Thoracic aorta (tissue), 2 donors: Measurements from ENCODE around the gene SMAP2. TPM values are rescaled to one million over a fixed set of nuclear protein-coding genes. Genes with fewer than 3 reads are reported as not detected.

Source experiments
- ATAC-seq: fragments of 150-250 bp; one replicate; pipeline ENCODE4 v1.8.0; 2017; ENCODE audit warnings: low read depth; ENCODE audit not compliant: insufficient number of reproducible peaks, low FRiP score
- DNase-seq: peaks from one replicate; pipeline ENCODE4 v3.0.0-alpha.2; 2020; ENCODE audit warnings: low spot score
- H3K27ac ChIP-seq, 2 donors: fragments of 200-600 bp; sonication (generic); 1 replicate in 1 of 2; 2 replicates in 1 of 2; pipeline ENCODE4 v1.5.1; 2016; ENCODE audit warnings: mild to moderate bottlenecking in 2 of 2, moderate library complexity in 2 of 2
- H3K27me3 ChIP-seq: fragments of 200-600 bp; sonication (generic); replicated peaks from 2 replicates; pipeline ENCODE4 v1.6.0; 2016; ENCODE audit warnings: mild to moderate bottlenecking; ENCODE audit not compliant: insufficient read depth
- H3K36me3 ChIP-seq: fragments of 200-600 bp; sonication (generic); one replicate; pipeline ENCODE4 v1.5.1; 2016
- H3K4me1 ChIP-seq, 2 donors: fragments of 200-600 bp; sonication (generic); 1 replicate in 1 of 2; 2 replicates in 1 of 2; pipeline versions ENCODE4 v1.5.1 to v1.6.0; 2016; ENCODE audit warnings: low read depth in 2 of 2, mild to moderate bottlenecking in 1 of 2; ENCODE audit not compliant: control insufficient read depth in 1 of 2
- H3K4me3 ChIP-seq: fragments of 200-600 bp; sonication (generic); 2 replicates; pipeline ENCODE4 v1.5.1; 2016; ENCODE audit warnings: mild to moderate bottlenecking
- H3K9me3 ChIP-seq: fragments of 200-600 bp; sonication (generic); 2 replicates; pipeline ENCODE4 v1.5.1; 2016
- total RNA-seq, 2 donors: library from RNA; depleted of rRNA; stranded (reverse); fragments of >200 nt; gene quantifications; one replicate each; pipeline versions ENCODE4 v1.1.0 to v1.2.3, GENCODE V29; 2016
- TF ChIP-seq, protein P1 (sequence below): fragments of 200-600 bp; sonication (generic); IDR thresholded peaks from one replicate; pipeline ENCODE4 v1.5.1; 2019; ENCODE audit warnings: antibody characterized with exemption

Gene SMAP2
- total RNA-seq, 2 donors from 2014 or later: 42.3 to 75.3 TPM

DNA sequence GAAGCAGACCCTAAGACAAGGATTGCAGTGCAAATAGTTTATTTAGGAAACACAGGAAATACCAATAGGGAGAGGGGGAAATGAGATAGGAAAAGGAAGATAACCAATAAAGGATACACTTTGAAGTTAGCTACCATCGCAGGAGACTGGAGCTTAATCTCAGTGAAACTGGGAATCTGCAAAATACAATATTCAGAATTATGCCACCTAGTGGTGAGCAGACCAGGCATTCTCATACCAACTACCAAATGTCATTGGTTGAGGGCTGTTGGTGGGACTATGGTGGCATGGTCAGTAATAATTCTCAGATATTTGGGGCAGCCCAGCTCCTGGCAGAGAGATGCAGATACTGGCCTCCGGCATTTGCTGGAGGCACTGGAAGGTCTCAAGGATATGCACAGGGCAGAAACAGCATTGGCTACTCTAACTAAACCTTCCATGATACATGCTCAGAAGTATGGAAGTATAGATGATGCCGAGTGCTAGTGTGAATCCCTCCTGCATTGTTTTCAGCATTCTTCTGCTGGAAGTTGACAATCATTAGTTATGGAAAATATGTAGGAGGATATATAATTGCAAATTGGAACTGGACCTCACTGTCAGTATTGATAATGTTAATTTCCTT, 65.0 kb downstream of the SMAP2 start:
- no peaks in the 10 kb centered on the region for H3K27me3 ChIP-seq
- H3K36me3 ChIP-seq: no peaks in the 10 kb centered on the region
- no peak overlapping the region for H3K27ac ChIP-seq
- ATAC-seq: no peak
- H3K4me3 ChIP-seq: no peak overlapping the region
- H3K4me1 ChIP-seq: no peaks in the 10 kb centered on the region
- no peaks in the 10 kb centered on the region for H3K9me3 ChIP-seq
- no peak for DNase-seq
- TF ChIP-seq, protein P1, sequence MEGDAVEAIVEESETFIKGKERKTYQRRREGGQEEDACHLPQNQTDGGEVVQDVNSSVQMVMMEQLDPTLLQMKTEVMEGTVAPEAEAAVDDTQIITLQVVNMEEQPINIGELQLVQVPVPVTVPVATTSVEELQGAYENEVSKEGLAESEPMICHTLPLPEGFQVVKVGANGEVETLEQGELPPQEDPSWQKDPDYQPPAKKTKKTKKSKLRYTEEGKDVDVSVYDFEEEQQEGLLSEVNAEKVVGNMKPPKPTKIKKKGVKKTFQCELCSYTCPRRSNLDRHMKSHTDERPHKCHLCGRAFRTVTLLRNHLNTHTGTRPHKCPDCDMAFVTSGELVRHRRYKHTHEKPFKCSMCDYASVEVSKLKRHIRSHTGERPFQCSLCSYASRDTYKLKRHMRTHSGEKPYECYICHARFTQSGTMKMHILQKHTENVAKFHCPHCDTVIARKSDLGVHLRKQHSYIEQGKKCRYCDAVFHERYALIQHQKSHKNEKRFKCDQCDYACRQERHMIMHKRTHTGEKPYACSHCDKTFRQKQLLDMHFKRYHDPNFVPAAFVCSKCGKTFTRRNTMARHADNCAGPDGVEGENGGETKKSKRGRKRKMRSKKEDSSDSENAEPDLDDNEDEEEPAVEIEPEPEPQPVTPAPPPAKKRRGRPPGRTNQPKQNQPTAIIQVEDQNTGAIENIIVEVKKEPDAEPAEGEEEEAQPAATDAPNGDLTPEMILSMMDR: peak; percentile 57

DNA sequence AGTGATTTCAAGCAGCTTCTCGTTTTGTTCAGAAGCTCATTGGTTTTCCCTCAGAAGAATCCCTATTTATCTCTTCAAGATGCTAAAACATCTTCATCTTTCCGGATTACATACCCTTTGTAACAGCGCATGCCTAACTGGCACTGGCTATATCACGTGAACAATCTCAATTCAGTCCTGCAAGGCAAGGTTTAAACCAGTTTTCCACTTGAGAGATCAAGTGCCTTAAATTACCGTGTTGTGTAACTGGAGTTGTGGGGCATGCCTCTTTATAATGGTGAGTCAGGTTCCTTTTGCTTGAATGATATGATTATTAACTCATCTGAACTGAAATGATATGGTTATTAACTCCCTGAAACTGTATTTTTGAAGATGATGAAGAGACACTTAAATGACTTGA, 65.7 kb downstream of the SMAP2 start:
- DNase-seq: no peak
- no peaks in the 10 kb centered on the region for H3K4me1 ChIP-seq
- H3K27me3 ChIP-seq: no peaks in the 10 kb centered on the region
- no peaks in the 10 kb centered on the region for H3K36me3 ChIP-seq
- ATAC-seq: no peak
- TF ChIP-seq, protein P1: no peak
- H3K27ac ChIP-seq: no peak overlapping the region
- no peaks in the 10 kb centered on the region for H3K9me3 ChIP-seq
- H3K4me3 ChIP-seq: no peak overlapping the region

DNA sequence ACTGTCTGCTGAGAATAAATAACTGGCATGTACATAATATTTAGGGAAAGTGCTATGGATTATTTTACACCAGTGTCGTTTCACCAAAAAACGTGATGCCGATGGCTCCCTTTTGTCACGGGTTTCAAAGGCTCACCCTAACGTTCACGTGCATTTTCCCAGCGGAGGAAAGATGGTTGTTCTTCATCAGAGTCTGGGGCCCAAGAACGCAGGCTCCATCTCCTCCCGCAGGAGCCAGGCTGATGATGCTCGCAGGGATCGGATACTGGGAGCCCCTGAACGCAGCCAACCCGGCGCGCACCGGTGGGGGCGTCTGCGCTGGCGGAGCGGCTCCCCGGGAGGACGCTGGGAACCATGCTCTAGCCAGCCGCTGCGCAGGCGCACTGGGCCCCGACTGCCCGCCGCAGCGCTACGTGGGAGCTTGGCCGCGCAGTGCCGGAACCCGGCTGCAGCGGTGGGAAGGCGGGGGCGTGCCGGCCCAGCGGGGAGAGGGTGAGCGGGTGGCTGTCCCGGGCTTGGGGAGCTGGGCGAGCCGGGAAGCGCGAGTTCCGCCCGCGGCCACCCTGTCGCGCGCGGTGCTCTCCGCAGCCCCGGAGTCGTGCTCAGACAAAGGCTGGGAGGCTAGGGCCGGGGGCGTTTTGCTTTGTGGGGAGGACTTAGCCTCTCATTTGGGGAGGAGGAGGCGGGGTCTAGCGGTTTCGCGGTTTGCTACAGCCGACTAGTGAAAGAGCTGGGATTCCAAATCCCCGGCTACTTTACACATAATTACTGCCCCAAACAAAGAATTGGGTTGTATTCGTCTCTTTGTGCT, 76.4 kb downstream of the SMAP2 start, which contains the start of gene ZFP69B:
Gene ZFP69B, plus strand, starts transcription at position 793 of the 811 bp plus-strand sequence. CDS start 486 bp downstream, outside the sequence.
- Histone ChIP-seq H3K9me3 (no peaks in the 10 kb centered on the region), H3K27ac (peak within 1 kb of the TSS; percentile 61 to 69), H3K4me1 (peaks cover 3 to 13% of the 10 kb centered on the region in 2 donors), H3K36me3 (no peaks in the 10 kb centered on the region), H3K4me3 (peak within 1 kb of the TSS; percentile 77), H3K27me3 (no peaks in the 10 kb centered on the region)
- peak; percentile 85 for ATAC-seq
- TF ChIP-seq, protein P1: no peak
- peak; percentile 34 for DNase-seq

DNA sequence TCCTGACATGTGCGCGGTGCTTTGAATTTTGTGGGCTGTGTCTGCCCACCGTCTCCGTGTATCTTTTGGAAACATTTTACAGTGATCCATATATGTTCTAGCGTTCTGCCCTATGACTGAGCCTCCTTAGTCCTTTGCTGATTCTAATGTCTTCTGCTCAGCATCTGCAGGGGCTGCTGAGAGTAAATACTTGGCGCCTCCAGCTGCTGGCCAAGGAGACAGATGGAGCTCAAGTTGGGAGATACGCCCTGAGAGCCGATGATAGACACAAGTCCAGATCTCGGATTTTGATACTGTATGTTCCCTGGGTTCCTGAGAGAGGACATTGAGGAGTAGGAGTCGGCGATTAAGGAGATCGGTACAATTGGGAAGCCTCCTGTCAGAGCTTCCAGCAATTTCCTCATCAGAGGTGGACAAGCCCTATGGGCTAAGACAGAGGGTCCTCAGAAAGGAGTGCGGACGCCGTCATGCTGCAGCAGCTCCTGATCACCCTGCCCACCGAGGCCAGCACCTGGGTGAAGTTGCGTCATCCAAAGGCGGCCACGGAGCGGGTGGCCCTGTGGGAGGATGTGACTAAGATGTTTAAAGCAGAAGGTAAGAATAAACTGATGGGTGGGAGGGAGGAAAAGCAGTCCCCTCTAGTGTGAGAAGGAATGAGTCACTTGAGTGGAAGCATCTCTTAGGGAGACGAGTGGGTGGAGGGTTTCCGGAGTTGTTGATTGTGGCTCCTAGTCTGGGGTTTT, 77.1 kb downstream of the SMAP2 start:
- TF ChIP-seq, protein P1: no peak
- H3K4me3 ChIP-seq: peak overlapping the region; percentile 77
- H3K9me3 ChIP-seq: no peaks in the 10 kb centered on the region
- peaks cover 3 to 13% of the 10 kb centered on the region in 2 donors for H3K4me1 ChIP-seq
- H3K36me3 ChIP-seq: no peaks in the 10 kb centered on the region
- peak overlapping the region; percentile 61 to 69 for H3K27ac ChIP-seq
- no peaks in the 10 kb centered on the region for H3K27me3 ChIP-seq
- no peak for DNase-seq
- peak; percentile 34 for ATAC-seq

DNA sequence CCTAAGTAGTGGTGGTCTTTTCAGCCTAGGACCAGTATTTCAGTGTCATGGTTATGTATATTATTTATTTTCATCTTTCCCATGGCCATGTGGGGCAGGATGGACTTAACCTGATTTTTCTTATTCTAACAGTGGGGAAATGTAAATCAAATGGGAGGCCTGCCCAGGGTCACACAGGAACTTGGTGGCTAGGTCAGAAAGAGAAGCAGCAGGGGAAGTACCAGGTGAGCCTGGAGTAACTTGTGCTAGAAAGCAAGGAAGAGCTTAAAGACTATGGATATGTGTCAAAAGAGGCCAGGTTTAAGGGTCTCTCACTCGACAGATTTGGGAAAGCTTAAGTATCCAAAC, 77.7 kb downstream of the SMAP2 start:
- Histone ChIP-seq H3K27ac (no peak overlapping the region), H3K36me3 (no peaks in the 10 kb centered on the region), H3K27me3 (no peaks in the 10 kb centered on the region), H3K9me3 (no peaks in the 10 kb centered on the region), H3K4me3 (peak overlapping the region; percentile 77), H3K4me1 (peaks cover 3 to 13% of the 10 kb centered on the region in 2 donors)
- no peak for DNase-seq
- ATAC-seq: no peak
- TF ChIP-seq, protein P1: no peak
